Measurements from ENCODE around the gene GAB1. TPM values are rescaled to one million over a fixed set of nuclear protein-coding genes. Genes with fewer than 3 reads are reported as not detected.

The GAB1 gene
- total RNA-seq, 1 donor from 2014 or later: 14.9 TPM

DNA sequence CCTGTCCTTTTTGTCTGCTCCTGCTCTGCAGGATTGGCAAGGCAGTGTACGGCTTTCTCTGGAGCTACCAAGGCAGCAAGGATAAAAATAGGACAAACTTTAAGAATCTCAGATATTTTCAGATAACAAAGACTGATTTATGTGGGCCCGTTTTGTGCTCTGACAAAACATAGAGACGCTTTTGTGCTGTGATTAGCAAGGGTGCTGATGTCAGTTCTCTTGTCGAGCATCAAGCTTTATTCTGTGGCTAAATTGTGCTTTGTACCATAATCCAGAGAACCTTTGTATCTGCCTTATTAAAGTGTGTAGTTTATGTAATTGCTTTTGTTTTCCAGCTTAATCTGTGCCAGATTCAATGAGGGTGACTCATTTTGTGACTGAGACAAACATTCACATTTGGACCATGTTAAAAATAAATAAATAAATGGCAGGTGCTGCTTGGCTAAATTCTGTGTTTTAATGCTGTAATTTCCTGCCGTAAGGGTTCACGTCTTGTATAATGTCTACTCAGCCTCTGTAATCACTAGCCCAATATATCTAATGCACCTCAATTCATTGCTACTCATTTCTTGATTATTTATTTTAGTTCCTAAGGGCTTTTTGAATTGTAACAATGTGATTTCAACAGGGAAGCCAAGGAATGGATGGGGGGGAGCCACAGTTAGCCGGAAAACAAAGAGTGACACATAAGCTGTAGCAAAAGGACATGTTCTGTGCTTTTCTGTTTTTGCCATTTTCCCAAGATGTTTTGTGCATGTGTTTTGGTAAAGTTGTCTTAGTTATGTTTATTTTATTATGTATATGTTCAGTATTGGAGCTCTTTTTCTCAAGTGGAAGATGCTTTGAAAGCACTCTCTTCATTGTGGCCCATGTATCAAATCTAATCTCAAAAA, 75.1 kb downstream of the GAB1 start:
- DNase-seq (ENCODE audit: low read depth): no peak

GRCh38 chr4:143412420-143412758, 75.7 kb downstream of the GAB1 start:
- Histone ChIP-seq H3K4me3 (ENCODE audit: low read depth, low read length) (no peak overlapping the region), H3K27me3 (ENCODE audit: control insufficient read depth, insufficient read depth, low read length) (no peaks in the 10 kb centered on the region), H3K36me3 (ENCODE audit: control insufficient read depth, insufficient read depth, low read length) (no peaks in the 10 kb centered on the region)
- no peak for DNase-seq (ENCODE audit: low read depth)
- TF ChIP-seq, protein P1, sequence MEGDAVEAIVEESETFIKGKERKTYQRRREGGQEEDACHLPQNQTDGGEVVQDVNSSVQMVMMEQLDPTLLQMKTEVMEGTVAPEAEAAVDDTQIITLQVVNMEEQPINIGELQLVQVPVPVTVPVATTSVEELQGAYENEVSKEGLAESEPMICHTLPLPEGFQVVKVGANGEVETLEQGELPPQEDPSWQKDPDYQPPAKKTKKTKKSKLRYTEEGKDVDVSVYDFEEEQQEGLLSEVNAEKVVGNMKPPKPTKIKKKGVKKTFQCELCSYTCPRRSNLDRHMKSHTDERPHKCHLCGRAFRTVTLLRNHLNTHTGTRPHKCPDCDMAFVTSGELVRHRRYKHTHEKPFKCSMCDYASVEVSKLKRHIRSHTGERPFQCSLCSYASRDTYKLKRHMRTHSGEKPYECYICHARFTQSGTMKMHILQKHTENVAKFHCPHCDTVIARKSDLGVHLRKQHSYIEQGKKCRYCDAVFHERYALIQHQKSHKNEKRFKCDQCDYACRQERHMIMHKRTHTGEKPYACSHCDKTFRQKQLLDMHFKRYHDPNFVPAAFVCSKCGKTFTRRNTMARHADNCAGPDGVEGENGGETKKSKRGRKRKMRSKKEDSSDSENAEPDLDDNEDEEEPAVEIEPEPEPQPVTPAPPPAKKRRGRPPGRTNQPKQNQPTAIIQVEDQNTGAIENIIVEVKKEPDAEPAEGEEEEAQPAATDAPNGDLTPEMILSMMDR (IDR thresholded peaks at IDR 0.05; ENCODE audit: insufficient read depth, low read length, poor library complexity, severe bottlenecking): no peak

More for the DNA sequence above, 75.1 kb downstream of the GAB1 start:
- Histone ChIP-seq H3K36me3 (ENCODE audit: control insufficient read depth, insufficient read depth, low read length) (no peaks in the 10 kb centered on the region), H3K27me3 (ENCODE audit: control insufficient read depth, insufficient read depth, low read length) (no peaks in the 10 kb centered on the region), H3K4me3 (ENCODE audit: low read depth, low read length) (no peak overlapping the region)
- TF ChIP-seq, protein P1 (IDR thresholded peaks at IDR 0.05; ENCODE audit: insufficient read depth, low read length, poor library complexity, severe bottlenecking): no peak

DNA sequence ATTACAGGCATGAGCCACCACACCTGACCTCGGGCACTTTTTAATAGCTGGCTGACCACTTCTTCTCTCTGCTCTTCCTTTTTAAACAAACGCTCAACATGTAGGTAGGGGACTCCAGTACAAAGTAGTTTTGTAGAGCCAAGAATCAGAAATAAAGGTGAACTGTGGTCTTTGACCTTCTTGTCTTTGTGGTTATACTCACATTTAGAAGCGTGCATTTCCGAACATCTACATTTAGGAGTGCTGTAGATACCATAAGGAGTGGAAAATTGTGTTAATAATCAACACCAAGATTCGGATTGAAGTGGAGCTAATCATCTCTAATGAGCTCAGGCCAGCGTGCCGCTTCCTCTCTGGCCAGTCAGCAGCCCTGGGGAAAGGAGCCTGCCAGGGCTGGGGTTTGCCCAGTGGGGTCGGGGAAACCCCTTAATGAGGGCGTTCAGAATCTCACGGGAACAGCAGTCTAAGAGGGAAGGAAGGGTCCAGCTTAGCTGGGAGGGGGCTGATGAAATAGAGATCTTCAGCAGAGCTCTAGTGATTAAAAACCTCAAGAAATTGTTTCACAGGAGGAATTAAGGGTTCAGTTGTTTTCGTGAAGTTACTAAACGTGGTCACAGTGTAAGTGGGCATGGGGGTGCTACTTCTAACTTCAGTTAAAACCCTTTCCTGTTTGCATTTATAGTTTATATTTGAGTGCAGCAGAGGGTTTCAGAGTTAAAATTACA, 81.2 kb downstream of the GAB1 start:
- Histone ChIP-seq H3K36me3 (ENCODE audit: control insufficient read depth, insufficient read depth, low read length) (no peaks in the 10 kb centered on the region), H3K27me3 (ENCODE audit: control insufficient read depth, insufficient read depth, low read length) (no peaks in the 10 kb centered on the region), H3K4me3 (ENCODE audit: low read depth, low read length) (no peak overlapping the region)
- TF ChIP-seq, protein P1 (IDR thresholded peaks at IDR 0.05; ENCODE audit: insufficient read depth, low read length, poor library complexity, severe bottlenecking): no peak
- no peak for DNase-seq (ENCODE audit: low read depth)

DNA sequence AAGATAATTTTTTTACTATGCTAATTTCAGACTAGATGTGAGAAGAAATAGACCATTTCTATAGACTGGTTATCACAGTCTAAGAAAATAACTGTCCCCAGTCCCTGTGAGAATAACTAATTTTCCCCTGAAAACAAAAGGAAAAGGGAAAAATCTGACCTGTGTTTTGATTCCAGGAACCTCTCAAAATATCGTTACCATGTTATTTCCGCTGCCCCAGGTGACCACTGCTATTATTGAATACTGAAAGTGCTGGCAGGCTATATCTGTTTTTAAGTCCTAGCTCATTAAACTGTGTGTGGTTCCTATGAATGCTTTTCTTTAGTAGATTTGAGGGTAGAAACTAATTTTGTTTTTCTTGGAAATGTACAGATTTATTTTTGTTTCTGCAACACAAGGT, 83.6 kb downstream of the GAB1 start:
- DNase-seq (ENCODE audit: low read depth): no peak
- TF ChIP-seq, protein P1 (IDR thresholded peaks at IDR 0.05; ENCODE audit: insufficient read depth, low read length, poor library complexity, severe bottlenecking): no peak
- H3K27me3 ChIP-seq (ENCODE audit: control insufficient read depth, insufficient read depth, low read length): no peaks in the 10 kb centered on the region

DNA sequence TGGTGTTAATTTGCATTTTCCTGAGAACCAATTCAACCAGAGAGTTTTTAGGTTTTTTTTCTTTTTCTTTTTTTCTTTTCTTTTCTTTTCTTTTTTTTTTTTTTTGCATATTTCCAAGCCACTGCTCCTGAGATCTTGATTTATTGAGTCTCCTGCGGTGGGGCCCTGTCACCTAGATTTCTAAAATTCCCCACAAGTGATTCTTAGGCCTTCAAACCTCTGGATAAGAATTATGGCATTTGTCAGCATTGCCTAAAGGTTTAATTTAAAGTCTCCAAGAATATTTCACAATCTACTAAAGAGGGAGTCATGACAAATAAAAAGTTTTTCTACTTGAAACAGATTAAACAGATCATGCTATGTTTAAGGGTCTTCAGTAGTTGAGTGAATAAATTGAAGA, 84.9 kb downstream of the GAB1 start:
- TF ChIP-seq, protein P1 (IDR thresholded peaks at IDR 0.05; ENCODE audit: insufficient read depth, low read length, poor library complexity, severe bottlenecking): no peak
- no peak for DNase-seq (ENCODE audit: low read depth)
- no peak overlapping the region for H3K4me3 ChIP-seq (ENCODE audit: low read depth, low read length)
- no peaks in the 10 kb centered on the region for H3K27me3 ChIP-seq (ENCODE audit: control insufficient read depth, insufficient read depth, low read length)
- H3K36me3 ChIP-seq (ENCODE audit: control insufficient read depth, insufficient read depth, low read length): no peaks in the 10 kb centered on the region

More for the DNA sequence above, 83.6 kb downstream of the GAB1 start:
- no peak overlapping the region for H3K4me3 ChIP-seq (ENCODE audit: low read depth, low read length)
- no peaks in the 10 kb centered on the region for H3K36me3 ChIP-seq (ENCODE audit: control insufficient read depth, insufficient read depth, low read length)

Data from kidney epithelial cell (primary cell).